Common myeloid progenitor, CD34-positive (primary cell): Measurements from ENCODE around the gene CCDC187.

ENCODE experiments used
- CTCF ChIA-PET: fragments of 350-600 bp; sonication (Branson Sonifier 250); formaldehyde crosslinking; loops from one replicate; lab custom pipeline; 2021; ENCODE audit warnings: antibody characterized with exemption; lab: Charles Lee
- POLR2A ChIA-PET: fragments of 350-600 bp; sonication (Branson Sonifier 250); formaldehyde crosslinking; loops from one replicate; lab custom pipeline; 2021; ENCODE audit warnings: antibody characterized with exemption; lab: Charles Lee
- DNase-seq, 3 donors: peaks; one replicate each; pipeline versions ENCODE4 v3.0.0 to v3.0.0-alpha.2; 2013
- H3K27ac ChIP-seq, 2 experiments: 1 replicate in 1 of 2; 2 replicates in 1 of 2; pipeline ENCODE4 v1.7.0; 2013; ENCODE audit warnings: inconsistent platforms in 2 of 2, low read length in 2 of 2, mild to moderate bottlenecking in 2 of 2, low read depth in 1 of 2, moderate library complexity in 1 of 2; ENCODE audit not compliant: severe bottlenecking in 2 of 2, insufficient read depth in 1 of 2, poor library complexity in 1 of 2
- H3K27me3 ChIP-seq, 5 experiments: replicated peaks in 2 of 5; 1 replicate in 3 of 5; 2 replicates in 2 of 5; pipeline versions ENCODE4 v1.6.1 to v1.7.0; 2013; ENCODE audit warnings: low read length in 4 of 5, mild to moderate bottlenecking in 2 of 5, moderate library complexity in 2 of 5, inconsistent platforms in 1 of 5; ENCODE audit not compliant: insufficient read depth in 5 of 5, control insufficient read depth in 4 of 5
- H3K36me3 ChIP-seq, 4 experiments: 1 replicate in 2 of 4; 2 replicates in 2 of 4; pipeline versions ENCODE4 v1.6.1 to v1.7.0; 2013; ENCODE audit warnings: low read length in 3 of 4, control low read depth in 1 of 4, mild to moderate bottlenecking in 1 of 4; ENCODE audit not compliant: control insufficient read depth in 4 of 4, insufficient read depth in 4 of 4
- H3K4me1 ChIP-seq, 4 experiments: 1 replicate in 3 of 4; 2 replicates in 1 of 4; pipeline versions ENCODE4 v1.6.1 to v1.7.1; 2013; ENCODE audit warnings: low read length in 3 of 4, mild to moderate bottlenecking in 3 of 4, control low read depth in 1 of 4, inconsistent platforms in 1 of 4, moderate library complexity in 1 of 4; ENCODE audit not compliant: control insufficient read depth in 4 of 4, insufficient read depth in 4 of 4; ENCODE audit errors: control extremely low read depth in 1 of 4
- H3K4me3 ChIP-seq, 7 experiments: 1 replicate in 4 of 7; 2 replicates in 3 of 7; pipeline versions ENCODE4 v1.5.1 to v1.7.0; 2013; ENCODE audit warnings: mild to moderate bottlenecking in 7 of 7, low read length in 6 of 7, moderate library complexity in 6 of 7, inconsistent platforms in 2 of 7, low read depth in 2 of 7, control low read depth in 1 of 7; ENCODE audit not compliant: insufficient read depth in 4 of 7, control insufficient read depth in 1 of 7; ENCODE audit errors: extremely low read depth in 1 of 7
- H3K9me3 ChIP-seq, 5 experiments: 1 replicate in 4 of 5; 2 replicates in 1 of 5; pipeline versions ENCODE4 v1.6.1 to v1.7.1; 2013; ENCODE audit warnings: low read length in 4 of 5, mild to moderate bottlenecking in 2 of 5, inconsistent platforms in 1 of 5, low read depth in 1 of 5, moderate library complexity in 1 of 5; ENCODE audit not compliant: control insufficient read depth in 4 of 5, insufficient read depth in 2 of 5; ENCODE audit errors: control extremely low read depth in 1 of 5
- WGBS: methylation state at CpG from one replicate; pipeline ENCODE4 v1.1.5; 2013; ENCODE audit not compliant: insufficient coverage; 5-methylcytosine and 5-hydroxymethylcytosine counted together

Gene CCDC187

DNA sequence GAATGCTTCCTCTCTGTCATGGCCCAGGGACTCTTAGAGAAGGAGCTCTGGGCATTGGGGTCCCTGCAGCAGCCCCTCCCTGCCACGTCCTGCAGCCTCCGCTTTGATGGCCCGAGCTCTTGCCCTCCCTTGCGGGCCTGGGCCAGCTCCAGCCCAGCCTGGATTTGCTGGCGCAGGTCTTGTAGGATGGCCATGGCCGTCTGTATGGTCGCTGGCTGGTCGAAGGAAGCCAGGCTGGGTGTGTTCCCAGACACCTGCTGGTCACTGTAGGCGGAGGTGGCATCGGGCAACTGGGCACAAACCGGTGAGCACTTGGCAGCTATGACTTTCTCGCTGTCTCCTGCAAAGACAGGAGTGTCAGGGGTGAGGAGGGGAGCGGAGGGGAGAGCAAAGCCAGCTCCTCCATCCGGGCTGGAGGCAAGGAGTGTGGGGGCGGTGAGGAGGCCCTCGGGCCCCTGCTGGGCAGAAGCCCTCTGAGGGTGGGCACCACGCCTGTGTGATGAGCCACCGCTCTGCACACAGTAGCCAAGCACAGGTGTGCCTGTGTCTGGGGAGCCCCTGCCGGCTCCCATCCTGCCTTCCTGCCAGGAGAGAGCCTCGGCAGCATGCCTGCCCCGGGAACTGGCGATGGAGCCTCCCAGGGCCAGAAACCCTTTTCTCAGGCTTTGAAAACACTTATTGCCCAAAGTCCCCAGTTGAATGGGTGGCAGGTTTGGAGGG, 12.4 kb downstream of the CCDC187 start:
- Histone ChIP-seq H3K36me3 (no peaks in the 10 kb centered on the region), H3K27me3 (no peaks in the 10 kb centered on the region), H3K9me3 (no peaks in the 10 kb centered on the region), H3K4me3 (no peak overlapping the region), H3K4me1 (no peaks in the 10 kb centered on the region), H3K27ac (no peak overlapping the region)
- ChIA-PET POLR2A (no interaction called here), CTCF (interaction anchor here (1.2 kb wide), 1 partner anchor 10 kb away, joined by 3 read pairs; no protein-coding TSS in a partner anchor)
- DNase-seq, result no peak
- 96% methylated on average over 22 of the region's 22 CpGs for WGBS

GRCh38 chr9:136290508-136291000, 13.3 kb downstream of the CCDC187 start:
- Histone ChIP-seq H3K4me1 (no peaks in the 10 kb centered on the region), H3K27me3 (no peaks in the 10 kb centered on the region), H3K9me3 (no peaks in the 10 kb centered on the region), H3K4me3 (no peak overlapping the region), H3K27ac (no peak overlapping the region), H3K36me3 (no peaks in the 10 kb centered on the region)
- ChIA-PET POLR2A (no interaction called here), CTCF (interaction anchor here (1.2 kb wide), 1 partner anchor 11 kb away, joined by 3 read pairs; no protein-coding TSS in a partner anchor)
- DNase-seq, result no peak
- 95% methylated on average over 31 of the region's 31 CpGs for WGBS

- Histone ChIP-seq H3K27me3 (no peaks in the 10 kb centered on the region), H3K4me3 (no peak overlapping the region)
- CTCF ChIA-PET, result no interaction called here
Measured at GRCh38 chr9:136289651-136290507, 14.0 kb downstream of the CCDC187 start.

DNA sequence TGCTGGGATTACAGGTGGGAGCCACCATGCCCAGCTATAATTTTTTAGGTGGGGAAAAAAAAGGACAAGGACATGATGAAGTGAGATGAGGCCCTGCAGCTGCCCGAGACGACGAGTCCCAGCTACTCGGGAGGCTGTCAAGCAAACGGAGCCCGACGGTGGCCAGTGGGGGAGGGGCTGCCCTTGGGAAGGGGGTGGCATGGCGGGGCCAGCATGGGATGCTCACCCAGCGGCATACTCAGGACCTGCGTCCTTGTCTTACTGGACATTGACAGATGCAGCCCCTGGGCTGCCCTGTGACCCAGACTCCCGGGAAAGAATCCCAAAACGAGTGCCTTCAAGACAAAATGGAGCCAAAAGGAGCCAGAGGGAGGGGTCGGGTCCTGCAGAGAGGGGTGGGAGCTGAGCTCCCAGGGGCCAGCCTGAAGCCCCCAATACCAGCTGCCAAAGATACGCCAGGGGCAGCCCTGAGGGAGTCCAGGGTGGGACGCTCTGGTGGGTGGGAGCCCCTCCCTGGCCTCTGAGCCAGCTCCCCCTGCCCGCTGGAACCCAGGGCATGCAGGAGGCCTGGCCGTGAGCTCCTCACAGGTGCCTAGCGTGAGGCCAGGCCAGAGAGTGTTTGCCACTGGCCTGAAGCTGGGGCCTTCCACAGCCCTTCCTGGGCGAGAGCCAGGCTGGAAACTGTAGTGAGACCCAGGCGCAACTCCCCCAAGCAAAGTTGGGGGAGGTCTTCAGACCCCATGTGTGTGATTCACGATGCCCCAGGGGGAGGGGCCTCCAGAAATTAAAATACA, 15.7 kb downstream of the CCDC187 start:
- WGBS, result 94% methylated on average over 16 of the region's 21 CpGs

More at GRCh38 chr9:136289651-136290507, 14.0 kb downstream of the CCDC187 start:
- Histone ChIP-seq H3K4me1 (no peaks in the 10 kb centered on the region), H3K9me3 (no peaks in the 10 kb centered on the region), H3K36me3 (no peaks in the 10 kb centered on the region), H3K27ac (no peak overlapping the region)
- WGBS, result 95% methylated on average over 24 of the region's 30 CpGs
- POLR2A ChIA-PET, result no interaction called here
- DNase-seq, result no peak

DNA sequence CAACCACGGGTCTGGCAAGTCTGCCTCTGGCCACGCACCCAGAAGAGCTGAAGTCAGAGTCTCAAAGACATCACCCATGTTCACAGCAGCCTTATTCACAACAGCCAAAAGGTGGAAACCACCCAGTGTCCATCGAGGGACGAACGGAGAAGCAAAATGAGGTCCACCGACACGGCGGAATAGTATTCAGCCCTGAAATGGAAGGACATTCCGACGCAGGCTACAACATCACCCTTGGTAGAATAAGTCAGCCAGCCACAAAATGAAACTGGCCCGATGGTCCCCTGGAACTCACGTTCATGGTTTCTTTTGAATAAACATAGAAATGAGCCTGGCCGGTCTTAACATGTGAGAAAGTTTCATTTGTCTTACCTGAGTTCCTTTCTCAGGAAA, 16.9 kb downstream of the CCDC187 start:
- 93% methylated on average over 12 of the region's 13 CpGs for WGBS
- CTCF ChIA-PET, result interaction anchor here (0.9 to 1.4 kb wide), 2 partner anchors 117 to 145 kb away, joined by 3 read pairs; no protein-coding TSS in a partner anchor
- H3K4me3 ChIP-seq, result no peak overlapping the region

More for the DNA sequence above, 15.7 kb downstream of the CCDC187 start:
- Histone ChIP-seq H3K27ac (no peak overlapping the region), H3K4me1 (peaks cover 0 to 8% (median 2%) of the 10 kb centered on the region in 4 experiments), H3K27me3 (no peaks in the 10 kb centered on the region), H3K4me3 (no peak overlapping the region), H3K9me3 (no peaks in the 10 kb centered on the region), H3K36me3 (no peaks in the 10 kb centered on the region)
- POLR2A ChIA-PET, result interaction anchor here (1.0 kb wide), 1 partner anchor 16 kb away, joined by 3 read pairs; no protein-coding TSS in a partner anchor
- no peak for DNase-seq
- CTCF ChIA-PET, result interaction anchor here (1.1 to 1.2 kb wide), 2 partner anchors 12 to 29 kb away, joined by 3 to 4 read pairs; no protein-coding TSS in a partner anchor

DNA sequence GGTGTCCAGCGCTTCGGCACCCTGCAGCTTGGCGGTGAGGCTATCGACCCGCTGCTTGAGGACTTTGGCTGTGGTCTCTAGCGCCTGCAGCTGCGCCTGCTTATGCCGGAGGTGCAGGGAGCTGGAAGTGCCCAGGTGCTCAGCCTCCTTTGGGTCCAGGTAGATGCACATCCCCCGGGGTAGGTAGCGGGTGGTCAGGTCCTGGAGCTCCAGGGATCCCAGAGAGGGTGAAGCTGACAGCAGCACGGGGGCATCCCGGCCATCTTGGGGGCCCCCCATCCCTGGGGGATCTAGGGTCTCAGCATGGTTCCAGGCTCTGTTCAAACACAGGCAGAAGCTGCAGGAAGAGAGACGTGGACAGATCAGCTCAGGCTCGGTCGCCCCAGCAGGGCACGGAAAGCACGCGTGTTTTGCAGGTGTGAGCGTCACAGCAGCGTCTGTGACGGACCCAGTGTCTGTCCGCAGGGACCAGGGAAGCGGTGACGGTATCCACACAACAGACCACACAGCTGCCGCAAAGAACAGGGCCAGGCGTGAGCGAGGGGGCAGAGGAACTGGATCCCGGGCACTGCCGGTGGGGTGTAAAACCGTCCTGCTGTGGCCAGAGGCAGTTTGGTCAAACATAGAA, 17.4 kb downstream of the CCDC187 start:
- POLR2A ChIA-PET, result no interaction called here
- CTCF ChIA-PET, result interaction anchor here (0.8 to 1.5 kb wide), 5 partner anchors 11 to 144 kb away, joined by 3 read pairs; no protein-coding TSS in a partner anchor
- Histone ChIP-seq H3K27me3 (no peaks in the 10 kb centered on the region), H3K4me1 (peaks cover 0 to 20% (median 6%) of the 10 kb centered on the region in 4 experiments), H3K36me3 (no peaks in the 10 kb centered on the region), H3K9me3 (no peaks in the 10 kb centered on the region), H3K4me3 (no peak overlapping the region), H3K27ac (no peak overlapping the region)
- DNase-seq, result no peak
- WGBS, result 92% methylated on average over 28 of the region's 30 CpGs

More for the DNA sequence above, 16.9 kb downstream of the CCDC187 start:
- H3K27ac ChIP-seq, result no peak overlapping the region
- DNase-seq, result no peak
- H3K36me3 ChIP-seq, result no peaks in the 10 kb centered on the region
- H3K27me3 ChIP-seq, result no peaks in the 10 kb centered on the region
- H3K9me3 ChIP-seq, result no peaks in the 10 kb centered on the region
- H3K4me1 ChIP-seq, result peaks cover 0 to 18% (median 6%) of the 10 kb centered on the region in 4 experiments
- POLR2A ChIA-PET, result no interaction called here
